SK-N-SH (cell line): ENCODE results near the gene NFIX. TPM values are rescaled to one million over a fixed set of nuclear protein-coding genes. Genes with fewer than 3 reads are reported as not detected.

ENCODE experiments used
- CTCF ChIA-PET: fragments of 300-600, 350-600 bp; formaldehyde crosslinking; extraction: SDS; loops from one replicate; lab custom pipeline; 2021; lab: Yijun Ruan, JAX
- POLR2A ChIA-PET: fragments of 350-600 bp; sonication (Branson Sonifier 250); formaldehyde crosslinking; extraction: SDS; loops from one replicate; lab custom pipeline; 2020; ENCODE audit warnings: antibody characterized with exemption, inconsistent platforms; lab: Yijun Ruan, JAX
- DNase-seq: peaks from one replicate; pipeline ENCODE4 v3.0.0; 2012
- H2AFZ ChIP-seq: fragments of 200-600 bp; sonication (generic); 2 replicates; pipeline ENCODE4 v1.8.1; 2016; ENCODE audit warnings: antibody characterized with exemption, mild to moderate bottlenecking, low read depth
- H3F3A ChIP-seq: fragments of 200-600 bp; sonication (generic); replicated peaks from 2 replicates; pipeline ENCODE3; 2016; ENCODE audit warnings: antibody characterized with exemption, mild to moderate bottlenecking; ENCODE audit not compliant: insufficient read depth
- H3K27ac ChIP-seq, 2 experiments: fragments of 200-500 bp in 1 of 2; fragments of 200-600 bp in 1 of 2; sonication (Bioruptor generic) in 1 of 2; sonication (generic), shearing (Covaris generic) in 1 of 2; 2 replicates each; pipeline versions ENCODE4 v1.5.1 to v1.6.1; 2014 to 2016; ENCODE audit warnings: low read depth in 2 of 2, inconsistent platforms in 1 of 2, low read length in 1 of 2, mild to moderate bottlenecking in 1 of 2, mixed read lengths in 1 of 2
- H3K27me3 ChIP-seq: fragments of 200-600 bp; sonication (generic), shearing (Covaris generic); 2 replicates; pipeline ENCODE4 v1.6.1; 2016; ENCODE audit warnings: mixed run types; ENCODE audit not compliant: insufficient read depth
- H3K36me3 ChIP-seq, 2 experiments: fragments of 200-500 bp in 1 of 2; fragments of 200-600 bp in 1 of 2; sonication (Bioruptor generic) in 1 of 2; sonication (generic) in 1 of 2; replicated peaks in 1 of 2; 2 replicates each; pipeline versions ENCODE3 to v1.5.1; 2014 to 2016; ENCODE audit warnings: low read length in 1 of 2, mild to moderate bottlenecking in 1 of 2; ENCODE audit not compliant: insufficient read depth in 2 of 2, control insufficient read depth in 1 of 2
- H3K4me1 ChIP-seq, 2 experiments: fragments of 200-500 bp in 1 of 2; fragments of 200-600 bp in 1 of 2; sonication (Bioruptor generic) in 1 of 2; sonication (generic), shearing (Covaris generic) in 1 of 2; 2 replicates each; pipeline versions ENCODE4 v1.5.1 to v1.6.1; 2014 to 2016; ENCODE audit warnings: low read depth in 1 of 2, low read length in 1 of 2, mixed run types in 1 of 2; ENCODE audit not compliant: insufficient read depth in 2 of 2, control insufficient read depth in 1 of 2
- H3K4me2 ChIP-seq: fragments of 200-600 bp; sonication (generic), shearing (Covaris generic); 2 replicates; pipeline ENCODE4 v1.6.1; 2017; ENCODE audit warnings: mixed run types
- H3K4me3 ChIP-seq, 2 experiments: fragments of 200-500 bp in 1 of 2; fragments of 200-600 bp in 1 of 2; sonication (Bioruptor generic) in 1 of 2; sonication (generic), shearing (Covaris generic) in 1 of 2; 2 replicates each; pipeline versions ENCODE4 v1.5.1 to v1.8.1; 2014 to 2016; ENCODE audit warnings: low read depth in 2 of 2, inconsistent platforms in 1 of 2, low read length in 1 of 2, mild to moderate bottlenecking in 1 of 2, mixed read lengths in 1 of 2, moderate library complexity in 1 of 2
- H3K79me2 ChIP-seq: fragments of 200-600 bp; sonication (generic); 2 replicates; pipeline ENCODE4 v1.8.1; 2017; ENCODE audit warnings: mild to moderate bottlenecking; ENCODE audit not compliant: insufficient read depth
- H3K9ac ChIP-seq: fragments of 200-600 bp; sonication (generic); 2 replicates; pipeline ENCODE4 v1.6.1; 2017; ENCODE audit warnings: mixed run types
- H3K9me2 ChIP-seq: fragments of 200-600 bp; sonication (generic); 2 replicates; pipeline ENCODE4 v1.6.1; 2017; ENCODE audit warnings: mixed run types
- H3K9me3 ChIP-seq: fragments of 200-600 bp; sonication (generic); 2 replicates; pipeline ENCODE4 v1.6.1; 2017; ENCODE audit warnings: mixed run types, mild to moderate bottlenecking, moderate library complexity
- H4K20me1 ChIP-seq: fragments of 200-600 bp; sonication (generic); 2 replicates; pipeline ENCODE4 v1.6.1; 2017; ENCODE audit warnings: mild to moderate bottlenecking, mixed run types; ENCODE audit not compliant: insufficient read depth
- CHD2 ChIP-seq: fragments of 150-350 bp; IDR thresholded peaks from 2 replicates; pipeline ENCODE4 v1.6.1; 2018; ENCODE audit warnings: low read length; ENCODE audit not compliant: partially characterized antibody
- CTCF ChIP-seq: fragments of 200-600 bp; sonication (generic); IDR thresholded peaks from 2 replicates; pipeline ENCODE4 v1.6.1; 2017; ENCODE audit warnings: antibody characterized with exemption, mild to moderate bottlenecking, moderate library complexity
- ELF1 ChIP-seq: IDR thresholded peaks from 2 replicates; pipeline ENCODE4 v1.4.0; 2012
- EZH2phosphoT487 ChIP-seq: fragments of 200-600 bp; sonication (generic); IDR thresholded peaks from 2 replicates; pipeline ENCODE4 v1.6.1; 2017; ENCODE audit warnings: low read depth, mixed run types, mild to moderate bottlenecking, antibody characterized with exemption, moderate library complexity, borderline replicate concordance
- FOSL2 ChIP-seq: IDR thresholded peaks from 2 replicates; pipeline ENCODE4 v1.4.0; 2012; ENCODE audit warnings: low read depth, mild to moderate bottlenecking, moderate library complexity, borderline replicate concordance
- FOXM1 ChIP-seq: IDR thresholded peaks from 2 replicates; pipeline ENCODE4 v1.4.0; 2012; ENCODE audit warnings: low read depth, mild to moderate bottlenecking
- GABPA ChIP-seq: IDR thresholded peaks from 2 replicates; pipeline ENCODE4 v1.4.0; 2012; ENCODE audit warnings: low read depth, mild to moderate bottlenecking
- GATA2 ChIP-seq: sonication (generic); formaldehyde crosslinking; IDR thresholded peaks from 2 replicates; pipeline ENCODE4 v1.5.0; 2020; ENCODE audit warnings: mild to moderate bottlenecking, missing genetic modification reagents
- IRF3 ChIP-seq: fragments of 150-350 bp; IDR thresholded peaks from 2 replicates; pipeline ENCODE4 v1.6.1; 2016; ENCODE audit warnings: mild to moderate bottlenecking, low read depth, low read length
- JUND ChIP-seq: IDR thresholded peaks from 2 replicates; pipeline ENCODE4 v1.4.0; 2012
- MAX ChIP-seq: IDR thresholded peaks from 2 replicates; pipeline ENCODE4 v1.4.0; 2012; ENCODE audit warnings: low read depth
- MXI1 ChIP-seq: IDR thresholded peaks from 2 replicates; pipeline ENCODE4 v1.6.1; 2012; ENCODE audit warnings: mild to moderate bottlenecking, low read depth, low read length, improper control_type of control experiment
- PBX3 ChIP-seq: IDR thresholded peaks from 2 replicates; pipeline ENCODE4; 2012
- POLR2AphosphoS5 ChIP-seq: IDR thresholded peaks from 2 replicates; pipeline ENCODE4 v1.6.1; 2012; ENCODE audit warnings: low read depth, low read length
- RAD21 ChIP-seq: IDR thresholded peaks from 2 replicates; pipeline ENCODE4 v1.6.1; 2012; ENCODE audit warnings: mild to moderate bottlenecking, low read length
- RCOR1 ChIP-seq: fragments of 150-350 bp; IDR thresholded peaks from 2 replicates; pipeline ENCODE4 v1.6.1; 2017; ENCODE audit warnings: antibody characterized with exemption, low read length
- TAF1 ChIP-seq: IDR thresholded peaks from 2 replicates; pipeline ENCODE4 v1.6.1; 2012; ENCODE audit warnings: low read depth, mild to moderate bottlenecking, low read length, moderate library complexity, borderline replicate concordance
- TCF12 ChIP-seq: IDR thresholded peaks from 2 replicates; pipeline ENCODE4 v1.4.0; 2012
- USF2 ChIP-seq: fragments of 150-350 bp; IDR thresholded peaks from 2 replicates; pipeline ENCODE4 v1.6.1; 2017; ENCODE audit warnings: antibody characterized with exemption, low read length, low read depth, borderline replicate concordance
- WGBS: methylation state at CpG from one replicate; pipeline ENCODE4 v1.1.6; 2017; ENCODE audit warnings: low lambda C conversion rate; 5-methylcytosine and 5-hydroxymethylcytosine counted together
- polyA plus RNA-seq, 3 experiments: library from polyadenylated mRNA; depleted of rRNA; stranded (reverse); fragments of >200 nt; gene quantifications; 2 replicates each; pipeline ENCODE4 v1.2.3, GENCODE V29; 2012

The NFIX gene
- polyA plus RNA-seq, 1 of the 3 experiments (the other 2 are of a cell fraction) = 14.8 TPM

GRCh38 chr19:13054626-13055212 is 59.4 kb downstream of the NFIX start:
- no peak overlapping the region for H3K4me3 ChIP-seq
- ChIA-PET CTCF (interaction anchor here (0.9 to 35.2 kb wide), 13 partner anchors 11 to 87 kb away, joined by 3 to 506 read pairs (median 8); partner anchors contain the start of gene DAND5), POLR2A (interaction anchor here (0.5 to 2.5 kb wide), 14 partner anchors 12 to 98 kb away, joined by 3 to 11 read pairs (median 4); no protein-coding TSS in a partner anchor)

More at GRCh38 chr19:13054626-13055212, 59.4 kb downstream of the NFIX start:
- Histone ChIP-seq H3K9me3 (no peaks in the 10 kb centered on the region), H3K36me3 (no peaks in the 10 kb centered on the region), H3K79me2 (peaks cover 47% of the 10 kb centered on the region; the same call in 1 of the 2 replicates), H3K4me2 (peak overlapping the region; percentile 88), H3K4me1 (peaks cover 83 to 98% of the 10 kb centered on the region in 2 experiments), H4K20me1 (no peaks in the 10 kb centered on the region), H3K27ac (peak overlapping the region; percentile 100), H2AFZ (no peak overlapping the region), H3K27me3 (no peaks in the 10 kb centered on the region), H3F3A (peaks cover 38% of the 10 kb centered on the region), H3K9ac (peak overlapping the region; percentile 93), H3K9me2 (no peaks in the 10 kb centered on the region)
- WGBS = 26% methylated on average over 10 of the region's 11 CpGs
- no peak for TF ChIP-seq MXI1
- TF ChIP-seq GATA2 (CRISPR knock-in tag) = no peak
- TF ChIP-seq IRF3 = no peak
- TF ChIP-seq MAX = no peak
- no peak for TF ChIP-seq FOSL2
- no peak for TF ChIP-seq EZH2phosphoT487
- TF ChIP-seq CTCF = no peak
- no peak for TF ChIP-seq PBX3
- no peak for TF ChIP-seq TCF12
- TF ChIP-seq USF2 = no peak
- no peak for TF ChIP-seq RCOR1
- no peak for TF ChIP-seq CHD2
- no peak for TF ChIP-seq RAD21
- TF ChIP-seq TAF1 = no peak
- TF ChIP-seq POLR2AphosphoS5 = no peak
- TF ChIP-seq GABPA = no peak
- TF ChIP-seq JUND = no peak
- no peak for TF ChIP-seq ELF1
- no peak for TF ChIP-seq FOXM1
- no peak for DNase-seq
